ENCODE data around the gene CFAP161. TPM values are rescaled to one million over a fixed set of nuclear protein-coding genes. Genes with fewer than 3 reads are reported as not detected.

CFAP161 gene
- total and polyA plus RNA-seq, 12 donors, result 0.10 to 0.50 (median 0.37) TPM; not detected in 8

- H3K27ac ChIP-seq, result no peak overlapping the region
- intact Hi-C loops (cut with DNase I), result no loop called here
- no peak for DNase-seq
- 69 to 73% (median 70%) methylated on average over 10 of the region's 10 CpGs for WGBS, 4 donors
- H3K4me1 ChIP-seq (replicated peaks in 1 of 2), result peaks cover 7 to 18% of the 10 kb centered on the region in 2 donors
- H3K36me3 ChIP-seq (replicated peaks in 1 of 2), result no peaks in the 10 kb centered on the region
- no peaks in the 10 kb centered on the region for H3K9me3 ChIP-seq (replicated peaks in 1 of 3)
- TF ChIP-seq POLR2A (IDR thresholded peaks at IDR 0.05) (no peak), CTCF (IDR thresholded peaks at IDR 0.05) (no peak)
- no peak overlapping the region for H3K4me3 ChIP-seq
- H3K27me3 ChIP-seq, result no peaks in the 10 kb centered on the region
Measured at GRCh38 chr15:81097116-81097889, 36.8 kb upstream of the CFAP161 start.

- WGBS, 4 donors, result 30 to 47% (median 41%) methylated on average over 5 of the region's 5 CpGs
Measured at GRCh38 chr15:81097890-81098280, 36.2 kb upstream of the CFAP161 start.

GRCh38 chr15:81098349-81098748 lies 35.7 kb upstream of the CFAP161 start:
- TF ChIP-seq POLR2A (IDR thresholded peaks at IDR 0.05) (no peak), CTCF (IDR thresholded peaks at IDR 0.05) (no peak)
- H3K36me3 ChIP-seq (replicated peaks in 1 of 2), result no peaks in the 10 kb centered on the region
- peaks cover 0 to 10% of the 10 kb centered on the region in 2 donors for H3K4me1 ChIP-seq (replicated peaks in 1 of 2)
- no peaks in the 10 kb centered on the region for H3K9me3 ChIP-seq (replicated peaks in 1 of 3)
- no peak for DNase-seq
- peaks cover 1% of the 10 kb centered on the region for H3K27me3 ChIP-seq
- intact Hi-C loops (cut with DNase I), result no loop called here
- WGBS, 4 donors, result 59 to 73% (median 63%) methylated on average over 4 of the region's 4 CpGs
- no peak overlapping the region for H3K27ac ChIP-seq
- H3K4me3 ChIP-seq, result no peak overlapping the region

More at GRCh38 chr15:81097890-81098280, 36.2 kb upstream of the CFAP161 start:
- peak in 5 of 7 donors; percentile 24 to 50 (median 36) for DNase-seq
- H3K9me3 ChIP-seq (replicated peaks in 1 of 3), result no peaks in the 10 kb centered on the region
- no peak for TF ChIP-seq POLR2A (IDR thresholded peaks at IDR 0.05)
- TF ChIP-seq CTCF (IDR thresholded peaks at IDR 0.05), result no peak
- no peak overlapping the region for H3K27ac ChIP-seq
- intact Hi-C loops (cut with DNase I), result no loop called here
- no peaks in the 10 kb centered on the region for H3K36me3 ChIP-seq (replicated peaks in 1 of 2)
- H3K27me3 ChIP-seq, result no peaks in the 10 kb centered on the region
- no peak overlapping the region for H3K4me3 ChIP-seq
- peaks cover 1 to 12% of the 10 kb centered on the region in 2 donors for H3K4me1 ChIP-seq (replicated peaks in 1 of 2)

GRCh38 chr15:81098861-81099651 lies 35.0 kb upstream of the CFAP161 start:
- no peaks in the 10 kb centered on the region for H3K36me3 ChIP-seq (replicated peaks in 1 of 2)
- H3K9me3 ChIP-seq (replicated peaks in 1 of 3), result no peaks in the 10 kb centered on the region
- H3K4me1 ChIP-seq (replicated peaks in 1 of 2), result peaks cover 0 to 10% of the 10 kb centered on the region in 2 donors
- TF ChIP-seq CTCF (IDR thresholded peaks at IDR 0.05) (no peak), POLR2A (IDR thresholded peaks at IDR 0.05) (no peak)
- H3K27me3 ChIP-seq, result peaks cover 2% of the 10 kb centered on the region
- intact Hi-C loops (cut with DNase I), result no loop called here
- peak overlapping the region in 1 of 5 donors; percentile 25 for H3K27ac ChIP-seq
- no peak overlapping the region for H3K4me3 ChIP-seq
- WGBS, 4 donors, result 34 to 49% (median 40%) methylated on average over 11 to 13 of the region's 13 CpGs
- DNase-seq, result peak; percentile 26 to 69 (median 47)
